ENCODE results near the gene CDYL2.

The CDYL2 gene

GRCh38 chr16:80684136-80684765 lies 120.1 kb downstream of the CDYL2 start:
- Histone ChIP-seq H3K9me3 (ENCODE audit: control insufficient read depth in 2 of 2, low read length in 2 of 2) (no peaks in the 10 kb centered on the region), H3K27me3 (ENCODE audit: control insufficient read depth in 2 of 2, insufficient read depth in 2 of 2, low read length in 2 of 2) (no peaks in the 10 kb centered on the region), H3K27ac (ENCODE audit: low read depth in 2 of 2, low read length in 2 of 2) (no peak overlapping the region), H3K4me1 (ENCODE audit: control insufficient read depth in 2 of 2, insufficient read depth in 2 of 2, low read length in 2 of 2) (no peaks in the 10 kb centered on the region), H3K4me3 (ENCODE audit: low read length in 2 of 2) (no peak overlapping the region), H3K36me3 (ENCODE audit: control insufficient read depth in 2 of 2, insufficient read depth in 2 of 2, low read length in 2 of 2) (no peaks in the 10 kb centered on the region), H3K9ac (ENCODE audit: low read depth in 1 of 2, low read length in 2 of 2) (no peak overlapping the region)

DNA sequence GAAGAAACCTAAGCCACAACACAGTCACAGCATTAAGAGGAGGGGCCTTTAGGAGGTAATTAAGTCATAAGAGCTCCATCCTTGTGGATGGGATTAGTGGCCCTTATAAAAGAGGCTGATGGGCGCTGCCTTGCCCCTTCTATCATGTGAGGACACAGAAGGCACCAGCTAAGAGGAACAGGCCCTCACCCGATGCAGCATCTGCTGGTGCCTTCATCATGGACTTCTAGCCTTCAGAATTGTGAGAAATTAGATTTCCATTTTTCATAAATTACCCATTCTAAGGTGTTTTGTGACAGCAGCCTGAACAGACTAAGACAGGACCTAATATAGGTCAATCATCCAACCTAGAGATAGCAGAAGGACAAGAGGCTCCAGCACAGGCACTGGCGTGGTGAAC lies 120.8 kb downstream of the CDYL2 start:
- no peaks in the 10 kb centered on the region for H3K27me3 ChIP-seq (ENCODE audit: control insufficient read depth in 2 of 2, insufficient read depth in 2 of 2, low read length in 2 of 2)
- H3K4me1 ChIP-seq (ENCODE audit: control insufficient read depth in 2 of 2, insufficient read depth in 2 of 2, low read length in 2 of 2): no peaks in the 10 kb centered on the region
- no peaks in the 10 kb centered on the region for H3K9me3 ChIP-seq (ENCODE audit: control insufficient read depth in 2 of 2, low read length in 2 of 2)
- no peaks in the 10 kb centered on the region for H3K36me3 ChIP-seq (ENCODE audit: control insufficient read depth in 2 of 2, insufficient read depth in 2 of 2, low read length in 2 of 2)
- H3K9ac ChIP-seq (ENCODE audit: low read depth in 1 of 2, low read length in 2 of 2): no peak overlapping the region
- H3K27ac ChIP-seq (ENCODE audit: low read depth in 2 of 2, low read length in 2 of 2): no peak overlapping the region
- no peak overlapping the region for H3K4me3 ChIP-seq (ENCODE audit: low read length in 2 of 2)

GRCh38 chr16:80682421-80683070 lies 121.9 kb downstream of the CDYL2 start:
- Histone ChIP-seq H3K36me3 (ENCODE audit: control insufficient read depth in 2 of 2, insufficient read depth in 2 of 2, low read length in 2 of 2) (no peaks in the 10 kb centered on the region), H3K27ac (ENCODE audit: low read depth in 2 of 2, low read length in 2 of 2) (no peak overlapping the region), H3K4me3 (ENCODE audit: low read length in 2 of 2) (no peak overlapping the region), H3K4me1 (ENCODE audit: control insufficient read depth in 2 of 2, insufficient read depth in 2 of 2, low read length in 2 of 2) (no peaks in the 10 kb centered on the region), H3K9me3 (ENCODE audit: control insufficient read depth in 2 of 2, low read length in 2 of 2) (no peaks in the 10 kb centered on the region), H3K27me3 (ENCODE audit: control insufficient read depth in 2 of 2, insufficient read depth in 2 of 2, low read length in 2 of 2) (no peaks in the 10 kb centered on the region), H3K9ac (ENCODE audit: low read depth in 1 of 2, low read length in 2 of 2) (no peak overlapping the region)

DNA sequence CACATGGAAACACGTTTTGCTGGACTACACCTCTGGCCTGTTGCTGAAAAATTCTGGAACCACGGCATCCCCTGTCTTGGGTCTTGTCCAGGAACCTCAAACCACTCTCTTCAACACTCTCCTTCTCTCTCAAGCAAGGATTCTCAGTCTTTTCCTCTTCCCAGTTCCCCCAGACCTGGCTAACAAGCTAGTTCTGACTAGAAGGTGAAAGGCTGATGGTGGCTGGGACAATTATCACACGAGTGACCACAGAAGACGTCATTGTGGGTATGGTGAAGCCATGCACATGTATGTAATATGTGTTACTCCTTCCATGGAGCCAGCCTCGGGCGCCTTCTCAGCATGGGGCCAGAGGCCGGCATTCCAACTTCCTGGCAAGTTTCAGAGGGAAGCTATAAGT lies 123.0 kb downstream of the CDYL2 start:
- H3K4me3 ChIP-seq (ENCODE audit: low read length in 2 of 2): no peak overlapping the region
- H3K36me3 ChIP-seq (ENCODE audit: control insufficient read depth in 2 of 2, insufficient read depth in 2 of 2, low read length in 2 of 2): no peaks in the 10 kb centered on the region
- no peaks in the 10 kb centered on the region for H3K4me1 ChIP-seq (ENCODE audit: control insufficient read depth in 2 of 2, insufficient read depth in 2 of 2, low read length in 2 of 2)
- no peak overlapping the region for H3K27ac ChIP-seq (ENCODE audit: low read depth in 2 of 2, low read length in 2 of 2)
- H3K27me3 ChIP-seq (ENCODE audit: control insufficient read depth in 2 of 2, insufficient read depth in 2 of 2, low read length in 2 of 2): no peaks in the 10 kb centered on the region
- no peak overlapping the region for H3K9ac ChIP-seq (ENCODE audit: low read depth in 1 of 2, low read length in 2 of 2)
- H3K9me3 ChIP-seq (ENCODE audit: control insufficient read depth in 2 of 2, low read length in 2 of 2): no peaks in the 10 kb centered on the region

DNA sequence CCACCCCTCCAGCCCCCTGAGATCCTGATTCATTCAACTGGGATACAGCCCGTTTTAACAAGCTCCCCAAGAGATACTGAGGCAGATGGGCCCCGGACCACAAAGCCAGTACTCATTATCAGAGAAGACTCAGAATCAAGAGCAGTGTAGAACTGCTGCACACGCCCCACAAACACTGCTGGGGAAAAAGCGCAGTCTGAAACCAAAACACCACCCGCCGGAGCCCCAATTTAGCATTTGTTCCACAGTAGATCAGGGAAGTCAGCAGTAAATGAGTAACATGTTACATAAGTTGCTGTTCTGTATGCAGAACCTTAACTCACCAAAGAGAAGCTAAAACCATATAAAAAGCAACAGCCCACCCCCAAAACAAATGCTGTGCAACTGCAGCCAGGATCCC lies 123.6 kb downstream of the CDYL2 start:
- Histone ChIP-seq H3K27ac (ENCODE audit: low read depth in 2 of 2, low read length in 2 of 2) (no peak overlapping the region), H3K36me3 (ENCODE audit: control insufficient read depth in 2 of 2, insufficient read depth in 2 of 2, low read length in 2 of 2) (no peaks in the 10 kb centered on the region), H3K4me3 (ENCODE audit: low read length in 2 of 2) (no peak overlapping the region), H3K9me3 (ENCODE audit: control insufficient read depth in 2 of 2, low read length in 2 of 2) (no peaks in the 10 kb centered on the region), H3K27me3 (ENCODE audit: control insufficient read depth in 2 of 2, insufficient read depth in 2 of 2, low read length in 2 of 2) (no peaks in the 10 kb centered on the region), H3K4me1 (ENCODE audit: control insufficient read depth in 2 of 2, insufficient read depth in 2 of 2, low read length in 2 of 2) (no peaks in the 10 kb centered on the region), H3K9ac (ENCODE audit: low read depth in 1 of 2, low read length in 2 of 2) (no peak overlapping the region)

- no peak overlapping the region for H3K27ac ChIP-seq (ENCODE audit: low read depth in 2 of 2, low read length in 2 of 2)
- H3K27me3 ChIP-seq (ENCODE audit: control insufficient read depth in 2 of 2, insufficient read depth in 2 of 2, low read length in 2 of 2): no peaks in the 10 kb centered on the region
- H3K4me3 ChIP-seq (ENCODE audit: low read length in 2 of 2): no peak overlapping the region
- H3K9me3 ChIP-seq (ENCODE audit: control insufficient read depth in 2 of 2, low read length in 2 of 2): no peaks in the 10 kb centered on the region
- no peak overlapping the region for H3K9ac ChIP-seq (ENCODE audit: low read depth in 1 of 2, low read length in 2 of 2)
- no peaks in the 10 kb centered on the region for H3K4me1 ChIP-seq (ENCODE audit: control insufficient read depth in 2 of 2, insufficient read depth in 2 of 2, low read length in 2 of 2)
- H3K36me3 ChIP-seq (ENCODE audit: control insufficient read depth in 2 of 2, insufficient read depth in 2 of 2, low read length in 2 of 2): no peaks in the 10 kb centered on the region
Observed at GRCh38 chr16:80680046-80680445, 124.4 kb downstream of the CDYL2 start.

- Histone ChIP-seq H3K27ac (ENCODE audit: low read depth in 2 of 2, low read length in 2 of 2) (no peak overlapping the region), H3K4me1 (ENCODE audit: control insufficient read depth in 2 of 2, insufficient read depth in 2 of 2, low read length in 2 of 2) (no peaks in the 10 kb centered on the region), H3K36me3 (ENCODE audit: control insufficient read depth in 2 of 2, insufficient read depth in 2 of 2, low read length in 2 of 2) (no peaks in the 10 kb centered on the region), H3K9ac (ENCODE audit: low read depth in 1 of 2, low read length in 2 of 2) (no peak overlapping the region), H3K4me3 (ENCODE audit: low read length in 2 of 2) (no peak overlapping the region), H3K9me3 (ENCODE audit: control insufficient read depth in 2 of 2, low read length in 2 of 2) (no peaks in the 10 kb centered on the region), H3K27me3 (ENCODE audit: control insufficient read depth in 2 of 2, insufficient read depth in 2 of 2, low read length in 2 of 2) (no peaks in the 10 kb centered on the region)
Observed at GRCh38 chr16:80674884-80675283, 129.5 kb downstream of the CDYL2 start.

- Histone ChIP-seq H3K4me1 (ENCODE audit: control insufficient read depth in 2 of 2, insufficient read depth in 2 of 2, low read length in 2 of 2) (no peaks in the 10 kb centered on the region), H3K9ac (ENCODE audit: low read depth in 1 of 2, low read length in 2 of 2) (no peak overlapping the region), H3K27me3 (ENCODE audit: control insufficient read depth in 2 of 2, insufficient read depth in 2 of 2, low read length in 2 of 2) (no peaks in the 10 kb centered on the region), H3K27ac (ENCODE audit: low read depth in 2 of 2, low read length in 2 of 2) (no peak overlapping the region), H3K9me3 (ENCODE audit: control insufficient read depth in 2 of 2, low read length in 2 of 2) (no peaks in the 10 kb centered on the region), H3K4me3 (ENCODE audit: low read length in 2 of 2) (no peak overlapping the region), H3K36me3 (ENCODE audit: control insufficient read depth in 2 of 2, insufficient read depth in 2 of 2, low read length in 2 of 2) (no peaks in the 10 kb centered on the region)
Observed at GRCh38 chr16:80672379-80672778, 132.0 kb downstream of the CDYL2 start.

GRCh38 chr16:80671281-80671849 lies 133.0 kb downstream of the CDYL2 start:
- no peaks in the 10 kb centered on the region for H3K27me3 ChIP-seq (ENCODE audit: control insufficient read depth in 2 of 2, insufficient read depth in 2 of 2, low read length in 2 of 2)
- H3K4me3 ChIP-seq (ENCODE audit: low read length in 2 of 2): no peak overlapping the region
- no peak overlapping the region for H3K27ac ChIP-seq (ENCODE audit: low read depth in 2 of 2, low read length in 2 of 2)
- no peaks in the 10 kb centered on the region for H3K4me1 ChIP-seq (ENCODE audit: control insufficient read depth in 2 of 2, insufficient read depth in 2 of 2, low read length in 2 of 2)
- H3K36me3 ChIP-seq (ENCODE audit: control insufficient read depth in 2 of 2, insufficient read depth in 2 of 2, low read length in 2 of 2): no peaks in the 10 kb centered on the region
- no peak overlapping the region for H3K9ac ChIP-seq (ENCODE audit: low read depth in 1 of 2, low read length in 2 of 2)
- H3K9me3 ChIP-seq (ENCODE audit: control insufficient read depth in 2 of 2, low read length in 2 of 2): no peaks in the 10 kb centered on the region

DNA sequence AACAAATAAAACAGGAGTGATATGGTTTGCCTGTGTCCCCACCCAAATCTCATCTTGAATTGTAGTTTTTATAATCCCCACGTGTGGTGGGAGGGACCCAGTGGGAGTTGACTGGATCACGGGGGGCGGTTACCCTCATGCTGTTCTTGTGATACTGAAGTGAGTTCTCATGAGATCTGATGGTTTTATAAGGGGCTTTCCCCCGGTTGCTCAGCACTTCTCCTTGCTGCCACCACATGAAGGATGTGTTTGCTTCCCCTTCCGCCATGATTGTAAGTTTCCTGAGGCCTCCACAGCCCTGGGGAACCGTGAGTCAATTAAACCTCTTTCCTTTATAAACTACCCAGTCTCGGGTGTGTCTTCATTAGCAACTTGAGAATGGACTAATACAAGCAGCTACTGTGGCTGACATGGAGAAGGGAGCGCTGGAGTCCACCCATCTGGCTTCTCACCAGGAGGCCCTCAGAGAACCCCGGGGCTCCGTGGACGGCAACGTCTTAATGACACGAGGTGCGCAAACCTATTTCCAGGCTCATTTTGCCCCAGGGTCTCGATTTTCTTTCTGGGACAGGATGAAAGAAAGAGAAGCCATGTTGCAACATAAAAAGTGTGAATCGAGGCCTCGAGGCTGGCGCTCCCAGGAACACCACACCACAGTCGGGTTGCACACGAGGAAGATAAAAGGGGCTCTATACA lies 134.1 kb downstream of the CDYL2 start:
- no peak overlapping the region for H3K9ac ChIP-seq (ENCODE audit: low read depth in 1 of 2, low read length in 2 of 2)
- H3K27ac ChIP-seq (ENCODE audit: low read depth in 2 of 2, low read length in 2 of 2): no peak overlapping the region
- H3K9me3 ChIP-seq (ENCODE audit: control insufficient read depth in 2 of 2, low read length in 2 of 2): no peaks in the 10 kb centered on the region
- no peaks in the 10 kb centered on the region for H3K4me1 ChIP-seq (ENCODE audit: control insufficient read depth in 2 of 2, insufficient read depth in 2 of 2, low read length in 2 of 2)
- no peaks in the 10 kb centered on the region for H3K27me3 ChIP-seq (ENCODE audit: control insufficient read depth in 2 of 2, insufficient read depth in 2 of 2, low read length in 2 of 2)
- H3K36me3 ChIP-seq (ENCODE audit: control insufficient read depth in 2 of 2, insufficient read depth in 2 of 2, low read length in 2 of 2): no peaks in the 10 kb centered on the region
- H3K4me3 ChIP-seq (ENCODE audit: low read length in 2 of 2): no peak overlapping the region

All from mucosa of rectum (tissue), 2 donors.